ENCODE data around the gene TSR1. TPM values are rescaled to one million over a fixed set of nuclear protein-coding genes. Genes with fewer than 3 reads are reported as not detected.

Gene TSR1
- total RNA-seq, 2 donors from 2014 or later: 55.9 to 73.4 TPM

GRCh38 chr17:2357237-2357636, 21.0 kb upstream of the TSR1 start:
- Mint-ChIP-seq H3K27ac (no peak overlapping the region), H3K9me3 (no peaks in the 10 kb centered on the region), H3K36me3 (no peaks in the 10 kb centered on the region)
- ATAC-seq: no peak
- no peak for DNase-seq (ENCODE audit: low spot score in 2 of 2)

DNA sequence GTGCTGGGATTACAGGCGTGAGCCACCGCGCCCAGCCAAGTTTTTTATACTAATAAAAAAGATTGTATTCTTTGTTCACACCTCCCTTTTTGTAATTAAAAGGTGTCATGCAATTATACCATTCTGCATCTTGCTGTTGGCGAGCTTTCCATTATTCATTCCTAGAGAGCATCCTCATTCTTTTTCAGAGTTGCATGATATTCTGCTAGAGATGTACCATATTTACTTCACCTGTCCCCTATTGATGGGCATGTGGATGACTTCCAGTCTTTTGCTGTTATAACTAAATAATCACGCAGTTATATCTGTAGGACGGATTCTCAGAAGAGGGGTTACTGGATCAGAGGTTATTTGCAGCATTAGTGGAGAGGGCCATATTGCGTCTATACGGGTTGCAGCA, 18.1 kb upstream of the TSR1 start:
- Mint-ChIP-seq H3K9me3 (no peaks in the 10 kb centered on the region), H3K36me3 (no peaks in the 10 kb centered on the region), H3K27ac (no peak overlapping the region)
- DNase-seq (ENCODE audit: low spot score in 2 of 2): no peak
- ATAC-seq: no peak

DNA sequence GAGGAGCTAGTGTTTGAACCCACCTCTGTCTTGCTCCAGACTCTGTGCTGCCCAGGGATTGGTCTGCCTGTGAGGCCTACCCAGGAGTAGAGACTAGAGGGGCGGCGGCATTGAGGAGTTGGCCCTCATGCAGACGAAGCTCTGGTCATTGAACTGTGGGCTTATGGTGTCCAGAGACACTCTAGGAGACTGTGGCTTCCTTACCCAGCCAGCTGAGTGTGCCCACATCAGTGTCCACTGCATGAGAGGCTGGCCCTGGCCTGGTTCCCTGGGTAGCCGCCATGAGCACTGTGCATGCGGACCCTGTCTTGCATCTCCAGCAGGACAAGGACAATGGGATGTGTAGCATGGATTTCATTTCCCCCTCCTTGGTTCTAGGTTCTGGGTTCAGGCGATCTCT, 15.0 kb upstream of the TSR1 start:
- H3K27ac Mint-ChIP-seq: no peak overlapping the region
- no peaks in the 10 kb centered on the region for H3K9me3 Mint-ChIP-seq
- DNase-seq (ENCODE audit: low spot score in 2 of 2) (no peak), ATAC-seq (no peak)
- H3K36me3 Mint-ChIP-seq: no peaks in the 10 kb centered on the region

- no peak overlapping the region for H3K27ac Mint-ChIP-seq
- H3K36me3 Mint-ChIP-seq: no peaks in the 10 kb centered on the region
- no peaks in the 10 kb centered on the region for H3K9me3 Mint-ChIP-seq
- no peak for DNase-seq (ENCODE audit: low spot score in 2 of 2)
- no peak for ATAC-seq
These were observed 11.8 kb upstream of the TSR1 start for GRCh38 chr17:2347805-2348685.

GRCh38 chr17:2346475-2346874, 10.2 kb upstream of the TSR1 start:
- ATAC-seq (no peak), DNase-seq (ENCODE audit: low spot score in 2 of 2) (no peak)
- no peaks in the 10 kb centered on the region for H3K9me3 Mint-ChIP-seq
- peaks cover 0 to 5% of the 10 kb centered on the region in 2 donors for H3K36me3 Mint-ChIP-seq
- H3K27ac Mint-ChIP-seq: no peak overlapping the region

- peak overlapping the region in 1 of 2 donors; percentile 29 for H3K27ac Mint-ChIP-seq
- DNase-seq (ENCODE audit: low spot score in 2 of 2) (no peak), ATAC-seq (no peak)
- peaks cover 0 to 5% of the 10 kb centered on the region in 2 donors for H3K36me3 Mint-ChIP-seq
- H3K9me3 Mint-ChIP-seq: no peaks in the 10 kb centered on the region
These were observed 8.3 kb upstream of the TSR1 start for GRCh38 chr17:2344528-2344927.

DNA sequence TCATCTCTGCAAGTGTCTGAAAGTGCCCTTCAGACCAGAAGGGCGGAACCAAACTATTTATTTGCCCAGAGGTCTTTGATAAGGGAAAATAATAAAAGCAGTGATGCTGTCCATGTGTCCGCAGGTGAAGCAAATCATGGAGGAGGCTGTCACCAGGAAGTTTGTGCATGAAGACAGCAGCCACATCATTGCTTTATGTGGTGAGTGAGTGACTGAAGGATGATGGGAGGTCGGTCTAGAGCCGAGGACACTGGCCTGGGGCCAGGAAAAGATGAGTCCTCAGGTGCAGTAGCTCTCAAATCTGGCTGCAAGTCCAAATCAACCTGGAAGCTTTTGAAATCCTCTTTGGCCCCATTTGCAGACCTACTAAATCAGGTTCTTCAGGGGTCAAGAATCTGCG, 7.2 kb upstream of the TSR1 start:
- H3K9me3 Mint-ChIP-seq: no peaks in the 10 kb centered on the region
- H3K27ac Mint-ChIP-seq: no peak overlapping the region
- DNase-seq (ENCODE audit: low spot score in 2 of 2) (peak in 1 of 2 donors; percentile 46), ATAC-seq (peak; percentile 78 to 89)
- peaks cover 0 to 5% of the 10 kb centered on the region in 2 donors for H3K36me3 Mint-ChIP-seq

DNA sequence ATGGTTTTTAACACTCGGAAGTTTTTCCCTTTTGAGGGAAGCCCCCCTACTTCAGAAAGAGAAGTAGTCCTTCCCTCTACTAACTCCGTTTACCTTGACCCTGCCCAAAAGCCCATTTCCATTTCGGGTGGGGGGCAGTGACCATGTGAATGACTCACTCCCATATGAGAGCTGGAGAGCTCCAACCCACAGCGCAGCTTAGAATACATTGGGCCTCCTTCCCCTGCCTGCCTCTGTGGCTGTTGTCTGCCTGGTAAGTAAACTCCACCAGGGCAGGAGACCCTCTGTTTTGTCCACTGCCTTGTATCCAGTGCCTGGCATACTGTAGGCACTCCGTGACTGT, 2.0 kb upstream of the TSR1 start:
- ATAC-seq: no peak
- Mint-ChIP-seq H3K36me3 (peaks cover 0 to 5% of the 10 kb centered on the region in 2 donors), H3K27ac (peak overlapping the region; percentile 50 to 57), H3K9me3 (no peaks in the 10 kb centered on the region)
- DNase-seq (ENCODE audit: low spot score in 2 of 2): no peak

- peak; percentile 62 to 68 for DNase-seq (ENCODE audit: low spot score in 2 of 2)
- ATAC-seq: peak; percentile 45 to 53
- no peaks in the 10 kb centered on the region for H3K9me3 Mint-ChIP-seq
- H3K36me3 Mint-ChIP-seq: peaks cover 0 to 5% of the 10 kb centered on the region in 2 donors
- H3K27ac Mint-ChIP-seq: peak overlapping the region; percentile 50 to 57
These were observed 1.5 kb upstream of the TSR1 start for GRCh38 chr17:2337544-2338314.

- H3K9me3 Mint-ChIP-seq: no peaks in the 10 kb centered on the region
- peak; percentile 61 to 65 for DNase-seq (ENCODE audit: low spot score in 2 of 2)
- ATAC-seq: peak; percentile 44 to 66
- H3K36me3 Mint-ChIP-seq: peaks cover 0 to 5% of the 10 kb centered on the region in 2 donors
- peak within 1 kb of the TSS; percentile 89 to 100 for H3K27ac Mint-ChIP-seq
These were observed 741 bp upstream of the TSR1 start, which contains the start of gene SGSM2 for GRCh38 chr17:2336852-2337543. Gene SGSM2 (plus strand): TSS chr17:2337501. CDS start chr17:2337689, 188 bp downstream.

DNA sequence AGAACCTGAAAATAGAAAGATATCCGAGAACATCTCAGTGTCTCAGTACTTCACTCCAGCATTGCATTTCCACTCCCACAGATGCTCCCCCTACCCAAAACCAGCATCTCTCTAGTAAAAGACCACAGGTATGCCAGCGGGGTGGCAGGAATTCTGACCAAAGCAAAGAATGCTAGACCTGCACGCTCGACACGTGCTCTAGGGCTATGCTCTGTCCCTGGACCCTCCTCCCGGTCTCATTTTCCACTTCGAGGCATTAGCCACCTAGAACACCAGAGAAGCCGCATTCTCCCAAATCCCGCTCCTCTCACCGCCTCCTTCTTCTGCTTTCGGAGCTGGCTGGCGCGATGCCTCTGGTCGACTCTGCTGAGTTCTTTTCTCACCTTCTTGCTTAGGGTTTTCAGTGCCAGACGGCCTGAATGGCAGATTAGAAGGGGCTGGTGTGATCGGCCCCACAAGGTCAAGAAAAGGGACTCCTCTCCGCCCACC, 487 bp downstream of the TSR1 start:
- no peaks in the 10 kb centered on the region for H3K9me3 Mint-ChIP-seq
- H3K27ac Mint-ChIP-seq: peak overlapping the region; percentile 89 to 100
- no peak for DNase-seq (ENCODE audit: low spot score in 2 of 2)
- no peak for ATAC-seq
- H3K36me3 Mint-ChIP-seq: no peaks in the 10 kb centered on the region

DNA sequence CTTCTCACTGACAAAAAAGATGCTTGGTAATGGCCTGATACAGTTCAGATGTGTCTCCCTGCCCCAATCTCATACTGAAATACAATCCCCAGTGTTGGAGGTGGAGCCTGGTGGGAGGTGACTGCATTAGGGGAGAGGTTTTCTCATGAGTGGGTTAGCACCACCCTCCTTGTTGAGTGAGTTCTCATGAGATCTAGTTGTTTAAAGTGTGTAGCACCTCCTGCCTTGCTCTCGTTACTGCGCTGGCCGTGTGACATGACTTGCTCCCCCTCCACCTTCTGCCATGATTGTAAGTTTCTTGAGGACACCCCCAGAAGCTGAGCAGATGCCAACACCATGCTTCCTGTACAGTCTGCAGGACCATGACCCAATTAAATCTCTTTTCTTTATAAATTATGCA, 5.0 kb downstream of the TSR1 start:
- DNase-seq (ENCODE audit: low spot score in 2 of 2) (no peak), ATAC-seq (peak in 1 of 2 donors; percentile 8)
- no peaks in the 10 kb centered on the region for H3K9me3 Mint-ChIP-seq
- H3K27ac Mint-ChIP-seq: no peak overlapping the region
- H3K36me3 Mint-ChIP-seq: peaks cover 12 to 16% of the 10 kb centered on the region in 2 donors

- H3K9me3 Mint-ChIP-seq: no peaks in the 10 kb centered on the region
- peak overlapping the region in 1 of 2 donors; percentile 25 for H3K27ac Mint-ChIP-seq
- ATAC-seq (no peak), DNase-seq (ENCODE audit: low spot score in 2 of 2) (no peak)
- peaks cover 18 to 42% of the 10 kb centered on the region in 2 donors for H3K36me3 Mint-ChIP-seq
These were observed 12.5 kb downstream of the TSR1 start for GRCh38 chr17:2323629-2324314.

DNA sequence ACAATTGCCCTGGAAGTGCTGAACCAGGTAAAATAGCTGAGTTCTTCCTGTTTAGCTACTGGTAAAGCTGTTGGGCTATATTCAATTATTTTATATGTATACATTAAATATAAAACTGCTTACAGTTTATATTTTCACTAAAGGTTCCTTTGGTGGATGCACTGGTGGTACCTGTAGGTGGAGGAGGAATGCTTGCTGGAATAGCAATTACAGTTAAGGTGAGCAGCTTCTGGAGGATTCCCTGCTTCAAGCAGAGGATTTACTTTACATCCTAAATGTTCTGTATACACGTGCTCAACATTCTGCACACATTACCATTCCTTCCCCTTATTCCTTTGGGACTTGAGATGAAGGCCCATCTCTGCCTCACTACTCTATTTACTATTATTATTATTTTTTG, 14.9 kb downstream of the TSR1 start:
- Mint-ChIP-seq H3K36me3 (peaks cover 18 to 39% of the 10 kb centered on the region in 2 donors), H3K27ac (no peak overlapping the region), H3K9me3 (no peaks in the 10 kb centered on the region)
- DNase-seq (ENCODE audit: low spot score in 2 of 2) (no peak), ATAC-seq (no peak)

DNA sequence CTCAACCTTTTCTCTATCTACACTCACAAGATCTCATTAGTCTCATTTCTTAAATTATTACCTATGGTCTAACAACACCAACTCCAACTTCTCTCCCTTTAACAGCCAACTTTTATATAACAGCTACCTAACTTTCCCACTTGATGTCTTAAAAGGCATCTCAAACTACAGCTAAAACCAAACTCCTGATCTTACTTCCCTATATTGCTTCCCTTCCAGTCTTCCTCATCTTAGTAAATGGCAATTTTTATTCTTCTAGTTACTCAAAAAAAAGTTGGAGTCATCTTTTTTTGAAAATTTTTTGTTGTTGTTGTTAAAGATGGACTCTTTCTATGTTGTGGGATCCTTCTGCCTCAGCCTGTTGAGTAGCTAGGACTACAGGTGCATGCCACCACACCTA, 17.2 kb downstream of the TSR1 start:
- peaks cover 10 to 23% of the 10 kb centered on the region in 2 donors for H3K36me3 Mint-ChIP-seq
- peak overlapping the region in 1 of 2 donors; percentile 52 for H3K27ac Mint-ChIP-seq
- no peak for ATAC-seq
- DNase-seq (ENCODE audit: low spot score in 2 of 2): no peak
- H3K9me3 Mint-ChIP-seq: no peaks in the 10 kb centered on the region

DNA sequence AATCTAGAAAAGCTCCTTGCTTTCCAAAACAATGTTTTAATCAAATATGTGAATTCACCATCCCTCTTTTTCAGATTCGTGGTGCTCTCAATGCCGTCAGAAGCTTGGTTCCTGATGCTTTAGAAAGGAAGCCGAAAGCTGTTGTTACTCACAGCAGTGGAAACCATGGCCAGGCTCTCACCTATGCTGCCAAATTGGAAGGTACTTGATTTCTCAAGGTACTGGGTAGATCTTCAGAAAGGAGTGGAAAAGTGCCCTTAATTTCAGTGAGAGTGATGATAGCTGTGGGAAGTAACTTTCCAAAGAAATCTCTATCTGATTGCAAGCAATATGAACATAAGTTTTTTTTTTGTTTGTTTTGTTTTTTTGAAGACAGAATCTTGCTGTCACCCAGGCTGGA, 18.5 kb downstream of the TSR1 start:
- H3K36me3 Mint-ChIP-seq: peaks cover 1 to 10% of the 10 kb centered on the region in 2 donors
- DNase-seq (ENCODE audit: low spot score in 2 of 2) (no peak), ATAC-seq (no peak)
- H3K27ac Mint-ChIP-seq: no peak overlapping the region
- no peaks in the 10 kb centered on the region for H3K9me3 Mint-ChIP-seq
